ENCODE results near the gene ADAM29.
"Not testable (repeated sequence)": the region's sequence is repeated elsewhere in the genome, so short reads cannot be mapped to it uniquely, and the experiment has no call there.

Gene ADAM29

DNA sequence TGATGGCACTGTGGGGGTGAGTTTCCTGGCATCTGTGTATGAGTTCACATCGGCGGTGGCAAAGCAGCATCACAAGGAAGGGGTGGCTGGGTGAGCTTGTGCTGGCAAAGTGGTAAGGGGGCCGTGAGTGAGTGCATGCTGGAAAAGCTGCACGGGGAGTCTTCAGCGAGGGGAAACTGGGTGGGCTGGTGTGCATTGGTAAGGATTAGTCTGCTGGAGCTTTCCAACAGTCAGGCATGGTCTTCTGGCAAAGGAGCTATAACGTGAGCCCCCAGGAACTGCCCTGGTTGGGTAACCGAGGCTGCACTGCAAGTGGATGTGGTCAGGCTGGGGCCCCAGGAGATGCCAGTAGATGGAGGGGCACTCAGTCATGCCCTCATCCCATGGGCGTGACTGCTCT is 30.7 kb downstream of the ADAM29 start:
- no peak for DNase-seq (ENCODE audit: low read depth, low spot score)

- no peak for DNase-seq (ENCODE audit: low read depth, low spot score)
Observed at GRCh38 chr4:174972911-174973310, 54.8 kb downstream of the ADAM29 start.

GRCh38 chr4:174973336-174973735 is 55.2 kb downstream of the ADAM29 start:
- no peak for DNase-seq (ENCODE audit: low read depth, low spot score)

GRCh38 chr4:174983128-174983750 is 65.1 kb downstream of the ADAM29 start:
- no peak for DNase-seq (ENCODE audit: low read depth, low spot score)

DNA sequence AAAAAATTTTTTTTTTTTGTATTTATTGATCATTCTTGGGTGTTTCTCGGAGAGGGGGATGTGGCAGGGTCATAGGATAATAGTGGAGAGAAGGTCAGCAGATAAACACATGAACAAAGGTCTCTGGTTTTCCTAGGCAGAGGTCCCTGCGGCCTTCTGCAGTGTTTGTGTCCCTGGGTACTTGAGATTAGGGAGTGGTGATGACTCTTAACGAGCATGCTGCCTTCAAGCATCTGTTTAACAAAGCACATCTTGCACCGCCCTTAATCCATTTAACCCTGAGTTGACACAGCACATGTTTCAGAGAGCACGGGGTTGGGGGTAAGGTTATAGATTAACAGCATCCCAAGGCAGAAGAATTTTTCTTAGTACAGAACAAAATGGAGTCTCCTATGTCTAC is 65.7 kb downstream of the ADAM29 start:
- not testable (repeated sequence) for DNase-seq (ENCODE audit: low read depth, low spot score)

GRCh38 chr4:174989791-174990190 is 71.6 kb downstream of the ADAM29 start:
- DNase-seq (ENCODE audit: low read depth, low spot score): no peak

DNA sequence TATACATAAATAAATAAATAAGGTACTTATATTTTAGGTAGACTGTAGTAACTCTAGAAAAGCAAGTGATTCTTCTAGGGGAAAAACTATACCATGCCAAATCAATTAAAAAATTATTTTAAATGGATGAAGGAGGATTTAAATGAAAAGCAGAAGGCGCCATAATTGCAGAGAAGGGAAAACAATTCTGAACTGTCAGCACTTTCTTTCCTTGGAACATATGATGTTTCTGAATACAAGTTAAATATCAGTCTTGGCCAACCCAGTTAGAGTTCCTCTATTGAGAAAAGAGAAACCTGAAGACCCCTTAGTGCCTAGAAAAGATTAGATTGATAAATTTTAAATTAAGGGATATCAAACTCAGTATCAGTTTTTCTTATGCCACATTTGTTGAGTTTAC is 75.8 kb downstream of the ADAM29 start:
- DNase-seq (ENCODE audit: low read depth, low spot score): no peak

GRCh38 chr4:174996079-174996478 is 77.9 kb downstream of the ADAM29 start:
- no peak for DNase-seq (ENCODE audit: low read depth, low spot score)

DNA sequence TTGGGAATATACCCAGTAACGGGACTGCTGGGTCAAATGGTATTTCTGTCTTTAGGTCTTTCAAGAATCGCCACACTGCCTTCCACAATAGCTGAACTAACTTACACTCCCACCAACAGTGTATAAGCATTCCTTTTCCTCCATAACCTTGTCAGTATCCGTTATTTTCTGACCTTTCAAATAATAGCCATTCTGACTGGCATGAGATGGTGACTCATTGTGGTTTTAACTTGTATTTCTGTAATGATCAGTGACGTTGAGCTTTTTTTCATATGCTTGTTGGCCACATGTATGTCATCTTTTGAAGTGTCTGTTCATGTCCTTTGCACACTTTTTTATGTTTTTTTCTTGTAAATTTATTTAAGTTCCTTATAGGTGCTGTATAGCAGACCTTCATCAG is 81.2 kb downstream of the ADAM29 start:
- DNase-seq (ENCODE audit: low read depth, low spot score): no peak

- no peak for DNase-seq (ENCODE audit: low read depth, low spot score)
Observed at GRCh38 chr4:175017751-175018150, 99.6 kb downstream of the ADAM29 start.

GRCh38 chr4:175019447-175019846 is 101.3 kb downstream of the ADAM29 start:
- DNase-seq (ENCODE audit: low read depth, low spot score): not testable (repeated sequence)

Measured in iPS DF 19.7 (cell line).